Activated CD8-positive, alpha-beta T cell treated with anti-CD3 and anti-CD28 coated beads, Interleukin-2, amount 10 ng/mL, durations not matched to agents 7 days and 5 days (primary cell): ENCODE data around the gene SRSF4. TPM values are rescaled to one million over a fixed set of nuclear protein-coding genes. Genes with fewer than 3 reads are reported as not detected.
A peak's percentile ranks its signal among the peaks of the same experiment; 100 is the strongest.
"Not testable (repeated sequence)": the region's sequence is repeated elsewhere in the genome, so short reads cannot be mapped to it uniquely, and the experiment has no call there.

Experiments used
- ATAC-seq: fragments of 150-1000 bp; cut with Tn5 transposase; one replicate; pipeline ENCODE4 v1.10.0; 2021; ENCODE audit warnings: moderate library complexity
- CTCF ChIA-PET: fragments of 350-600 bp; sonication (Branson Sonifier 250); formaldehyde crosslinking; loops from one replicate; lab custom pipeline; 2021; ENCODE audit warnings: antibody characterized with exemption; lab: Charles Lee
- POLR2A ChIA-PET: fragments of 350-600 bp; sonication (Branson Sonifier 250); formaldehyde crosslinking; loops from one replicate; lab custom pipeline; 2021; ENCODE audit warnings: antibody characterized with exemption; lab: Charles Lee
- DNase-seq: peaks from one replicate; pipeline ENCODE4 v3.0.0-alpha.2; 2020
- H3K27ac Mint-ChIP-seq: one replicate; pipeline ENCODE4 v1.8.0; 2021; ENCODE audit warnings: mild to moderate bottlenecking, mixed read lengths
- H3K27me3 Mint-ChIP-seq: one replicate; pipeline ENCODE4 v1.8.0; 2021; ENCODE audit warnings: low read depth, mixed read lengths
- H3K36me3 Mint-ChIP-seq: one replicate; pipeline ENCODE4 v1.8.0; 2021; ENCODE audit warnings: low read depth, mixed read lengths
- H3K4me1 Mint-ChIP-seq: one replicate; pipeline ENCODE4 v1.8.0; 2021; ENCODE audit warnings: low read depth, mixed read lengths
- H3K4me3 Mint-ChIP-seq: one replicate; pipeline ENCODE4 v1.8.0; 2021; ENCODE audit warnings: mild to moderate bottlenecking, mixed read lengths
- H3K9me3 Mint-ChIP-seq: one replicate; pipeline ENCODE4 v1.8.0; 2022; ENCODE audit warnings: mixed read lengths; ENCODE audit not compliant: insufficient read depth
- total RNA-seq, 2 experiments: library from RNA; stranded (reverse); gene quantifications; one replicate each; pipeline ENCODE4 v1.2.3, GENCODE V29; 2021

Gene SRSF4
- 100 to 1,000 TPM; 122 to 124 TPM for total RNA-seq

DNA sequence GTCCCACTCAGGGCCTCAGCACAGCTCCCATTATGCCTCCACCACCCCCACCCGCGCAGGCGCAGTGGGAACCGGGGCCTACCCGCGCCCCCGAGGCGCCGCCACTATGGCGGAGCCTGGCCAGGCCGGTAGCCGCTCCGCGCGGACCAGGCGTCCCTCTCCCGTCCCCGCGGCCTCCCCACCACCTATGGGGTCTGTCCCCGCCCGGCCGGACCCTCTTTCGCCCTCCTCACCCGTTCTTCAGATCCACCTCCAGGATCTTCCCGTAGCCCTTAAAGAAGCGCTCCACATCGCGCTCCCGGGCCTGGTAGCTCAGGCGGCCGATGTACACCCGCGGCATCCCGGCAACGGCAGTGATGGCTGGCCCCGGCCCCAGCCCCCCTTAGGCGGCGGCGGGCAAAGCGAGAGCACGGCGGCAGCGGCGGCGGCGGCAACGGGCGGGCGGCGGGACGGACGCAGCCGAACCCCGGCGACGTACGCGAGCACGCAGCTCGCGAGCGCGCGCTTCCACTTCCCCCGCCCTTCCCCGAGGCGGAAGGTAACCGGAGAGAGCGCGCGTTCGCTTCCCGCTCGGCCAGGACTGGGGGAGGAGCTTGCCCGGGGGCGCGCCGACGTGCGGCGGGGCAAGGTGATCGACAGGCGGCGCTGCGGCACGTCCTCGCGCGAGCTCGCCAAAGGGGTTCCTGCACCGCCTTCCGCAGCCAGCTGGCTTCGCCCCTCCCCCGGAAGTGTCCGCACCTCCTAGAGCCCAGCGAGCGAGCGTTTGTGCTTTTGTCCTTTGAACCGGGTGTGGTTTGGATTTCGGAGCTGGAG lies at the start of gene SRSF4:
TSS of gene SRSF4 (minus strand) at position 488 of the 813 bp plus-strand sequence. CDS start at position 340, 148 bp downstream.
- Mint-ChIP-seq H3K4me1 (peaks cover 48% of the 10 kb centered on the region), H3K9me3 (no peaks in the 10 kb centered on the region), H3K36me3 (peaks cover 37% of the 10 kb centered on the region), H3K4me3 (peak within 1 kb of the TSS; percentile 96), H3K27ac (peak within 1 kb of the TSS; percentile 97), H3K27me3 (no peaks in the 10 kb centered on the region)
- DNase-seq (peak; percentile 99), ATAC-seq (peak; percentile 91)
- ChIA-PET POLR2A (interaction anchor here (0.5 to 4.3 kb wide), 28 partner anchors 11 to 852 kb away, joined by 3 to 46 read pairs (median 6); partner anchors contain the start of genes EPB41, MECR, MED18 and RNU11), CTCF (interaction anchor here (0.6 to 4.8 kb wide), 33 partner anchors 11 to 537 kb away, joined by 3 to 110 read pairs (median 4); partner anchors contain the start of genes EPB41, MECR, TAF12 and TMEM200B)

GRCh38 chr1:29230553-29231378 lies 49.1 kb upstream of the SRSF4 start, which contains the start of gene MECR:
Gene MECR (minus strand): TSS chr1:29230934. CDS start chr1:29230906, 28 bp downstream.
- peak; percentile 96 for DNase-seq
- Mint-ChIP-seq H3K27me3 (peaks cover 15% of the 10 kb centered on the region), H3K36me3 (no peaks in the 10 kb centered on the region), H3K9me3 (no peaks in the 10 kb centered on the region), H3K4me1 (peaks cover 20% of the 10 kb centered on the region), H3K27ac (peak within 1 kb of the TSS; percentile 91), H3K4me3 (peak within 1 kb of the TSS; percentile 92)
- ChIA-PET POLR2A (interaction anchor here (0.6 to 2.3 kb wide), 3 partner anchors 49 to 1548 kb away, joined by 3 to 7 read pairs (median 3); partner anchors contain the start of genes EPB41 and SRSF4), CTCF (interaction anchor here (0.9 to 2.4 kb wide), 4 partner anchors 12 to 349 kb away, joined by 3 to 9 read pairs (median 4); partner anchors contain the start of gene SRSF4)
- peak; percentile 98 for ATAC-seq

DNA sequence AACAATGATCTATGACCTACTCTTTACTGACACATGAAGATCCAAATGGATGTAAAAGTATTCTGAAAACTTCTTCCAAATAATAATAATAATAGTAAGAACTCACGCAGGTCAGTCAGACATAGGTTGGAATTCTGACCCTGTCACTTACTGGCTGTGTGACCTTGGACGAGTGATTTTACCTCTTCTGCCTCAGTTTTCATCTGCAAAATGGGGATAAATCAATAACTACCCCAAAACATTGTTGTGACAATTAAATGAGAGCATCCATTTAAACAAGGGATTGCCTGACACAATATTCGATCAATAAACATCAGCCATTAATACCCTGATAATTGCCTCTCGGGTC lies 48.5 kb upstream of the SRSF4 start:
- POLR2A ChIA-PET = interaction anchor here (0.7 kb wide), 1 partner anchor 316 kb away, joined by 3 read pairs; the partner anchor contains the start of gene EPB41
- peaks cover 15% of the 10 kb centered on the region for H3K27me3 Mint-ChIP-seq
- peak overlapping the region; percentile 92 for H3K4me3 Mint-ChIP-seq
- CTCF ChIA-PET = interaction anchor here (1.4 to 2.4 kb wide), 4 partner anchors 9 to 348 kb away, joined by 3 to 9 read pairs (median 3); no protein-coding TSS in a partner anchor
- no peak for DNase-seq
- no peak for ATAC-seq
- no peaks in the 10 kb centered on the region for H3K9me3 Mint-ChIP-seq
- peaks cover 18% of the 10 kb centered on the region for H3K4me1 Mint-ChIP-seq
- H3K36me3 Mint-ChIP-seq = no peaks in the 10 kb centered on the region
- H3K27ac Mint-ChIP-seq = peak overlapping the region; percentile 91

- no peak for DNase-seq
- Mint-ChIP-seq H3K4me3 (no peak overlapping the region), H3K36me3 (no peaks in the 10 kb centered on the region), H3K27ac (no peak overlapping the region), H3K27me3 (no peaks in the 10 kb centered on the region), H3K9me3 (no peaks in the 10 kb centered on the region), H3K4me1 (peaks cover 18% of the 10 kb centered on the region)
- POLR2A ChIA-PET = no interaction called here
- no peak for ATAC-seq
- CTCF ChIA-PET = no interaction called here
Observed at GRCh38 chr1:29227511-29227910, 45.8 kb upstream of the SRSF4 start.

GRCh38 chr1:29225361-29225760 lies 43.7 kb upstream of the SRSF4 start:
- no peak for ATAC-seq
- Mint-ChIP-seq H3K9me3 (no peaks in the 10 kb centered on the region), H3K4me1 (peaks cover 9% of the 10 kb centered on the region), H3K36me3 (peaks cover 2% of the 10 kb centered on the region), H3K4me3 (no peak overlapping the region), H3K27me3 (no peaks in the 10 kb centered on the region), H3K27ac (no peak overlapping the region)
- ChIA-PET CTCF (interaction anchor here (1.4 to 1.5 kb wide), 2 partner anchors 7 to 23 kb away, joined by 3 to 4 read pairs; no protein-coding TSS in a partner anchor), POLR2A (no interaction called here)
- no peak for DNase-seq

- POLR2A ChIA-PET = no interaction called here
- H3K9me3 Mint-ChIP-seq = no peaks in the 10 kb centered on the region
Observed at GRCh38 chr1:29224356-29224837, 42.7 kb upstream of the SRSF4 start.

DNA sequence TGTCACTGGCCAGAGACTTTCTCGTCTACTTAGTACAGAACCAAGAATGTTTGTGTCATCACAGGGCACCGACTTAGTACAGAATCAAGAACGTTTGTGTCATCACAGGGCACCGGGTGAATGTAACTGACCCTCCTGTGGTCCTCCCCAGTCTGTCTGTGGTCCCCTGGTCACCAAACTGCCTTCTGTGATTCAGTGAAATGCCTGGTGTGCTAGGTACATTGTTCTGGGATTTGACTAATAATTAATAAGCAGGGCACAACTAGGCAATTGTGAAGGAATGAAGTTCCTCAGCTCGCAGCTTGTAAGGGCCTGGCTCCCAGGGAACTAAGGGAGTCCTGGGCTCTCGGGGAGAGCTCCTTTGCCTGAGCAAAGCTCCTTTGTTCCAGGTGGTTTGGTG lies 41.8 kb upstream of the SRSF4 start:
- no peaks in the 10 kb centered on the region for H3K27me3 Mint-ChIP-seq
- no peaks in the 10 kb centered on the region for H3K4me1 Mint-ChIP-seq
- no peaks in the 10 kb centered on the region for H3K9me3 Mint-ChIP-seq
- H3K36me3 Mint-ChIP-seq = peaks cover 2% of the 10 kb centered on the region
- DNase-seq = no peak
- H3K27ac Mint-ChIP-seq = no peak overlapping the region
- H3K4me3 Mint-ChIP-seq = no peak overlapping the region
- POLR2A ChIA-PET = no interaction called here
- ATAC-seq = no peak
- CTCF ChIA-PET = interaction anchor here (1.2 kb wide), 1 partner anchor 42 kb away, joined by 3 read pairs; the partner anchor contains the start of gene SRSF4

More at GRCh38 chr1:29224356-29224837, 42.7 kb upstream of the SRSF4 start:
- H3K27ac Mint-ChIP-seq = no peak overlapping the region
- H3K27me3 Mint-ChIP-seq = no peaks in the 10 kb centered on the region
- no peak overlapping the region for H3K4me3 Mint-ChIP-seq
- H3K36me3 Mint-ChIP-seq = peaks cover 2% of the 10 kb centered on the region
- H3K4me1 Mint-ChIP-seq = peaks cover 1% of the 10 kb centered on the region
- DNase-seq (no peak), ATAC-seq (no peak)
- CTCF ChIA-PET = interaction anchor here (1.2 kb wide), 1 partner anchor 43 kb away, joined by 3 read pairs; the partner anchor contains the start of gene SRSF4

GRCh38 chr1:29222686-29223085 lies 41.0 kb upstream of the SRSF4 start:
- DNase-seq = no peak
- no peaks in the 10 kb centered on the region for H3K27me3 Mint-ChIP-seq
- H3K9me3 Mint-ChIP-seq = no peaks in the 10 kb centered on the region

DNA sequence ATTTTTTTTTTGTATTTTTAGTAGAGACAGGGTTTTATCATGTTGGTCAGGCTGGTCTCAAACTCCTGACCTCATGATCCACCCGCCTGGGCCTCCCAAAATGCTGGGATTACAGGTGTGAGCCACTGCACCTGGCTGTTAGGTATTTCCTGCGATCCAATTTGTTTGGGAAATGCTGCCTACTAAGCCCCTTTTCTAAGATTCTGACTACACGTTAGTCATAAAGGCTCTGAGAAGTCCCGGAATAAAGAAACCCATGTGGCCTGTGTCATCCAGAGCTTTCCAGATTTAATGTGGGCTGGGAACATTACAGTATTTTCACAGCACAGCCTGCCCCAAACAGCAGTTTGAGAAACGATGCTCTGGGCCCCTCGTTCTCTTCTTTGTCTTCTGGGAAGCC lies 40.6 kb upstream of the SRSF4 start:
- H3K36me3 Mint-ChIP-seq, H3K4me1 Mint-ChIP-seq, ATAC-seq, H3K9me3 Mint-ChIP-seq, H3K4me3 Mint-ChIP-seq, H3K27me3 Mint-ChIP-seq, POLR2A ChIA-PET, H3K27ac Mint-ChIP-seq, DNase-seq: not testable (repeated sequence)
- CTCF ChIA-PET = interaction anchor here (0.6 kb wide), 1 partner anchor 32 kb away, joined by 3 read pairs; no protein-coding TSS in a partner anchor

More at GRCh38 chr1:29222686-29223085, 41.0 kb upstream of the SRSF4 start:
- no peak for ATAC-seq
- Mint-ChIP-seq H3K4me1 (no peaks in the 10 kb centered on the region), H3K4me3 (no peak overlapping the region), H3K27ac (no peak overlapping the region), H3K36me3 (peaks cover 2% of the 10 kb centered on the region)
- POLR2A ChIA-PET = no interaction called here
- CTCF ChIA-PET = no interaction called here

- no peak for DNase-seq
- Mint-ChIP-seq H3K4me1 (no peaks in the 10 kb centered on the region), H3K27ac (no peak overlapping the region), H3K27me3 (no peaks in the 10 kb centered on the region), H3K4me3 (no peak overlapping the region), H3K36me3 (peaks cover 4% of the 10 kb centered on the region), H3K9me3 (no peaks in the 10 kb centered on the region)
- ChIA-PET POLR2A (no interaction called here), CTCF (interaction anchor here (1.1 kb wide), 1 partner anchor 8 kb away, joined by 3 read pairs; no protein-coding TSS in a partner anchor)
- no peak for ATAC-seq
Observed at GRCh38 chr1:29221296-29221695, 39.6 kb upstream of the SRSF4 start.

- H3K36me3 Mint-ChIP-seq = peaks cover 17% of the 10 kb centered on the region
- no peak overlapping the region for H3K4me3 Mint-ChIP-seq
- no peak for ATAC-seq
- no peak overlapping the region for H3K27ac Mint-ChIP-seq
- H3K27me3 Mint-ChIP-seq = no peaks in the 10 kb centered on the region
- CTCF ChIA-PET = interaction anchor here (0.7 to 3.2 kb wide), 4 partner anchors 8 to 341 kb away, joined by 3 to 16 read pairs (median 3); no protein-coding TSS in a partner anchor
- no peaks in the 10 kb centered on the region for H3K4me1 Mint-ChIP-seq
- H3K9me3 Mint-ChIP-seq = no peaks in the 10 kb centered on the region
- no peak for DNase-seq
- POLR2A ChIA-PET = no interaction called here
Observed at GRCh38 chr1:29218223-29218622, 36.5 kb upstream of the SRSF4 start.
